A549 (cell line): ENCODE data around the gene HOXA2. TPM values are rescaled to one million over a fixed set of nuclear protein-coding genes. Genes with fewer than 3 reads are reported as not detected.

ENCODE experiments used
- ATAC-seq, 2 experiments: fragments of 200-7000 bp in 1 of 2; fragments of >200 bp in 1 of 2; cut with Nextera tagmentation in 1 of 2; cut with Tn5 transposase in 1 of 2; 3 replicates each; pipeline versions ENCODE4 v1.8.0 to v1.9.1; 2018 to 2020; ENCODE audit warnings: mild to moderate bottlenecking in 1 of 2, moderate library complexity in 1 of 2
- CTCF ChIA-PET: fragments of 300-600 bp; sonication (Branson Sonifier 250); formaldehyde crosslinking; extraction: SDS; loops from one replicate; lab custom pipeline; 2021; ENCODE audit warnings: antibody characterized with exemption, inconsistent platforms; lab: Yijun Ruan, JAX
- POLR2A ChIA-PET: fragments of 350-600 bp; formaldehyde crosslinking; extraction: SDS; loops from one replicate; lab custom pipeline; 2021; ENCODE audit warnings: antibody characterized with exemption, inconsistent platforms; lab: Yijun Ruan, JAX
- DNase-seq, 2 experiments: peaks; one replicate each; pipeline versions ENCODE4 v3.0.0 to v3.0.0-alpha.2; 2011 to 2016; ENCODE audit warnings: low read depth in 1 of 2, low spot score in 1 of 2
- FAIRE-seq: peaks from 2 replicates; lab custom pipeline; 2011; peaks lifted over from hg19 to GRCh38; lab: Jason Lieb, UNC
- H3K27ac ChIP-seq, 2 experiments: fragments of >200 bp; sonication (Bioruptor Twin); formaldehyde crosslinking; 3 replicates each; pipeline ENCODE4 v1.5.1; 2016 to 2017
- H3K4me1 ChIP-seq: fragments of >200 bp; sonication (Bioruptor Twin); formaldehyde crosslinking; 3 replicates; pipeline ENCODE4 v1.6.1; 2016
- H3K4me2 ChIP-seq: fragments of >200 bp; sonication (Bioruptor Twin); formaldehyde crosslinking; 3 replicates; pipeline ENCODE4 v1.6.1; 2016
- H3K4me3 ChIP-seq: fragments of >200 bp; sonication (Bioruptor Twin); formaldehyde crosslinking; 3 replicates; pipeline ENCODE4 v1.5.1; 2016
- H3K9me3 ChIP-seq: fragments of >200 bp; sonication (Bioruptor Twin); formaldehyde crosslinking; 3 replicates; pipeline ENCODE4 v1.6.1; 2016
- CEBPB ChIP-seq, 2 experiments: fragments of >200 bp in 1 of 2; sonication (Bioruptor Twin) in 1 of 2; formaldehyde crosslinking in 1 of 2; IDR thresholded peaks; 2 replicates each; pipeline ENCODE4 v1.6.1; 2012 to 2016
- EHF ChIP-seq: fragments of 250-450 bp; sonication (Bioruptor Pico); IDR thresholded peaks from 2 replicates; pipeline ENCODE4 v1.5.0; 2020; ENCODE audit warnings: mild to moderate bottlenecking
- FOSL2 ChIP-seq, 2 experiments: fragments of 450-650 bp in 1 of 2; fragments of >200 bp in 1 of 2; sonication (Bioruptor Twin) in 1 of 2; formaldehyde crosslinking; IDR thresholded peaks; 2 replicates each; pipeline versions ENCODE4 v1.5.0 to v1.6.1; 2016 to 2020; ENCODE audit warnings: mild to moderate bottlenecking in 1 of 2, moderate library complexity in 1 of 2
- FOXS1 ChIP-seq: fragments of 250-450 bp; sonication (Bioruptor Pico); IDR thresholded peaks from 2 replicates; pipeline ENCODE4 v1.5.0; 2020; ENCODE audit warnings: mild to moderate bottlenecking, moderate library complexity
- HEYL ChIP-seq: fragments of 250-450 bp; sonication (Bioruptor Pico); IDR thresholded peaks from 2 replicates; pipeline ENCODE4 v1.8.0; 2021; ENCODE audit warnings: mild to moderate bottlenecking, moderate library complexity
- HOXB5 ChIP-seq: fragments of 250-450 bp; sonication (Bioruptor Pico); IDR thresholded peaks from 2 replicates; pipeline ENCODE4 v1.5.0; 2020; ENCODE audit warnings: mild to moderate bottlenecking, moderate library complexity
- JUN ChIP-seq, 2 experiments: fragments of >200 bp; sonication (Bioruptor Twin); formaldehyde crosslinking; IDR thresholded peaks; 2 replicates in 1 of 2; 3 replicates in 1 of 2; pipeline ENCODE4 v1.6.1; 2016 to 2017
- MAZ ChIP-seq: fragments of 150-350 bp; IDR thresholded peaks from 2 replicates; pipeline ENCODE4 v1.6.1; 2014; ENCODE audit warnings: antibody characterized with exemption, low read depth, low read length, borderline replicate concordance
- NPAS2 ChIP-seq: fragments of 250-450 bp; sonication (Bioruptor Pico); IDR thresholded peaks from 2 replicates; pipeline ENCODE4 v1.8.0; 2022; ENCODE audit warnings: mild to moderate bottlenecking, moderate library complexity, borderline replicate concordance
- NR3C1 ChIP-seq: fragments of >200 bp; sonication (Bioruptor Twin); formaldehyde crosslinking; IDR thresholded peaks from 3 replicates; pipeline ENCODE4 v1.6.1; 2017
- POLR2A ChIP-seq: IDR thresholded peaks from 2 replicates; pipeline ENCODE4 v1.6.1; 2012; ENCODE audit warnings: mild to moderate bottlenecking, low read length
- POLR2AphosphoS2 ChIP-seq: conservative IDR thresholded peaks from 2 replicates; pipeline ENCODE4 v1.6.1; 2012; ENCODE audit warnings: low read length, improper control_type of control experiment, inconsistent platforms
- RARB ChIP-seq: fragments of 250-450 bp; sonication (Bioruptor Pico); IDR thresholded peaks from 2 replicates; pipeline ENCODE4 v1.8.0; 2021; ENCODE audit warnings: mild to moderate bottlenecking, moderate library complexity
- RCOR1 ChIP-seq: fragments of 150-350 bp; IDR thresholded peaks from 2 replicates; pipeline ENCODE4 v1.6.1; 2014; ENCODE audit warnings: antibody characterized with exemption, low read length, low read depth
- TP53 ChIP-seq: fragments of 250-450 bp; sonication (Bioruptor Pico); IDR thresholded peaks from 2 replicates; pipeline ENCODE4 v1.5.0; 2021; ENCODE audit warnings: mild to moderate bottlenecking, moderate library complexity
- WGBS: methylation state at CpG from one replicate; pipeline ENCODE4 v1.1.6; 2017; ENCODE audit errors: missing lambda C conversion rate; 5-methylcytosine and 5-hydroxymethylcytosine counted together
- polyA plus RNA-seq, 4 experiments: library from polyadenylated mRNA; depleted of rRNA in 3 of 4; stranded (reverse); fragments of >200 nt; fragmentation: RNase III in 1 of 4; extraction: RNeasy Plus Mini Kit Qiagen cat#74134 plus additional on column Dnase treatment in 1 of 4; gene quantifications; 2 replicates in 3 of 4; 3 replicates in 1 of 4; pipeline ENCODE4 v1.2.3, GENCODE V29; 2011 to 2017
- TF ChIP-seq, protein P1 (sequence below): fragments of >200 bp; sonication (Bioruptor Twin); formaldehyde crosslinking; IDR thresholded peaks from 3 replicates; pipeline ENCODE4 v1.5.1; 2016
- TF ChIP-seq, protein P2 (sequence below): fragments of >200 bp; sonication (Bioruptor Twin); formaldehyde crosslinking; IDR thresholded peaks from 2 replicates; pipeline ENCODE4 v1.6.1; 2016
- TF ChIP-seq, protein P3 (sequence below): fragments of >200 bp; sonication (Bioruptor Twin); formaldehyde crosslinking; IDR thresholded peaks from 3 replicates; pipeline ENCODE4 v1.6.1; 2016
- TF ChIP-seq, protein P4 (sequence below): fragments of 200-600 bp; sonication (generic); IDR thresholded peaks from 2 replicates; pipeline ENCODE4 v1.6.1; 2016; ENCODE audit warnings: antibody characterized with exemption, mild to moderate bottlenecking, moderate library complexity
- TF ChIP-seq, protein P5 (sequence below): IDR thresholded peaks from 2 replicates; pipeline ENCODE4 v1.6.1; 2012; ENCODE audit warnings: low read depth, borderline replicate concordance
- TF ChIP-seq, protein P6 (sequence below): fragments of 150-350 bp; IDR thresholded peaks from 2 replicates; pipeline ENCODE4 v1.6.1; 2014; ENCODE audit warnings: low read depth, mild to moderate bottlenecking, low read length

Gene HOXA2
- polyA plus RNA-seq, 2 of the 4 experiments (the other 2 are of a cell fraction) = 1.3 to 2.1 TPM

DNA sequence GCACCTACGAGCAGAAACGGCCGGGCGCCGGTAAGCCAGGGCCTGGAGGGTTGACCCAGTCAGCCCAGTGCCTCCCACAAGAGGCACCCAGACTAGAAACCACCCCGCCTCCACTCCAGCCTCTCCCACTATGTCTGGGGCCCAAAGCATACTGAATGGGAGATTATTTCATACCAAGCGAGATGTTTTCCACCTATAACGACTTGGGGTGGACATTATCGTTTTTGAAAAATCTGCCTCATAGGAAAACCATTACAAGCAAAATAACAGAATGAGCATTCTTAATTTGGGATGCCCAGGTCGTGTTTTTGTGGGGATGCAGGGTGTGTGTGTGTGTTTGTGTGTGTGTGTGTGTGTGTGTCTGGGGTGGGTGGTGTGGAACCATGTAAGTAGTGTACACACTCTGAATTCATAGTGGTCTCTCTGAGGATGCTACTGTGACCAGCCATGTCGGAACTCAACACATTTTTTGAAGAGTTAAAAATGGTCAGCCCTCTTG, 43.5 kb upstream of the HOXA2 start:
- Histone ChIP-seq H3K9me3 (no peaks in the 10 kb centered on the region), H3K4me3 (no peak overlapping the region), H3K4me2 (no peak overlapping the region), H3K27ac (no peak overlapping the region), H3K4me1 (peaks cover 17% of the 10 kb centered on the region)
- no peak for FAIRE-seq
- TF ChIP-seq RCOR1 (no peak), JUN (IDR thresholded peaks at IDR 0.05) (no peak), FOXS1 (CRISPR knock-in tag) (no peak), NR3C1 (no peak), HOXB5 (CRISPR knock-in tag) (no peak)
- TF ChIP-seq, protein P1, sequence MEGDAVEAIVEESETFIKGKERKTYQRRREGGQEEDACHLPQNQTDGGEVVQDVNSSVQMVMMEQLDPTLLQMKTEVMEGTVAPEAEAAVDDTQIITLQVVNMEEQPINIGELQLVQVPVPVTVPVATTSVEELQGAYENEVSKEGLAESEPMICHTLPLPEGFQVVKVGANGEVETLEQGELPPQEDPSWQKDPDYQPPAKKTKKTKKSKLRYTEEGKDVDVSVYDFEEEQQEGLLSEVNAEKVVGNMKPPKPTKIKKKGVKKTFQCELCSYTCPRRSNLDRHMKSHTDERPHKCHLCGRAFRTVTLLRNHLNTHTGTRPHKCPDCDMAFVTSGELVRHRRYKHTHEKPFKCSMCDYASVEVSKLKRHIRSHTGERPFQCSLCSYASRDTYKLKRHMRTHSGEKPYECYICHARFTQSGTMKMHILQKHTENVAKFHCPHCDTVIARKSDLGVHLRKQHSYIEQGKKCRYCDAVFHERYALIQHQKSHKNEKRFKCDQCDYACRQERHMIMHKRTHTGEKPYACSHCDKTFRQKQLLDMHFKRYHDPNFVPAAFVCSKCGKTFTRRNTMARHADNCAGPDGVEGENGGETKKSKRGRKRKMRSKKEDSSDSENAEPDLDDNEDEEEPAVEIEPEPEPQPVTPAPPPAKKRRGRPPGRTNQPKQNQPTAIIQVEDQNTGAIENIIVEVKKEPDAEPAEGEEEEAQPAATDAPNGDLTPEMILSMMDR = no peak
- TF ChIP-seq, protein P2, sequence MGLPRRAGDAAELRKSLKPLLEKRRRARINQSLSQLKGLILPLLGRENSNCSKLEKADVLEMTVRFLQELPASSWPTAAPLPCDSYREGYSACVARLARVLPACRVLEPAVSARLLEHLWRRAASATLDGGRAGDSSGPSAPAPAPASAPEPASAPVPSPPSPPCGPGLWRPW = no peak
- TF ChIP-seq, protein P3, sequence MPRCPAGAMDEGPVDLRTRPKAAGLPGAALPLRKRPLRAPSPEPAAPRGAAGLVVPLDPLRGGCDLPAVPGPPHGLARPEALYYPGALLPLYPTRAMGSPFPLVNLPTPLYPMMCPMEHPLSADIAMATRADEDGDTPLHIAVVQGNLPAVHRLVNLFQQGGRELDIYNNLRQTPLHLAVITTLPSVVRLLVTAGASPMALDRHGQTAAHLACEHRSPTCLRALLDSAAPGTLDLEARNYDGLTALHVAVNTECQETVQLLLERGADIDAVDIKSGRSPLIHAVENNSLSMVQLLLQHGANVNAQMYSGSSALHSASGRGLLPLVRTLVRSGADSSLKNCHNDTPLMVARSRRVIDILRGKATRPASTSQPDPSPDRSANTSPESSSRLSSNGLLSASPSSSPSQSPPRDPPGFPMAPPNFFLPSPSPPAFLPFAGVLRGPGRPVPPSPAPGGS = no peak
- TF ChIP-seq, protein P4, sequence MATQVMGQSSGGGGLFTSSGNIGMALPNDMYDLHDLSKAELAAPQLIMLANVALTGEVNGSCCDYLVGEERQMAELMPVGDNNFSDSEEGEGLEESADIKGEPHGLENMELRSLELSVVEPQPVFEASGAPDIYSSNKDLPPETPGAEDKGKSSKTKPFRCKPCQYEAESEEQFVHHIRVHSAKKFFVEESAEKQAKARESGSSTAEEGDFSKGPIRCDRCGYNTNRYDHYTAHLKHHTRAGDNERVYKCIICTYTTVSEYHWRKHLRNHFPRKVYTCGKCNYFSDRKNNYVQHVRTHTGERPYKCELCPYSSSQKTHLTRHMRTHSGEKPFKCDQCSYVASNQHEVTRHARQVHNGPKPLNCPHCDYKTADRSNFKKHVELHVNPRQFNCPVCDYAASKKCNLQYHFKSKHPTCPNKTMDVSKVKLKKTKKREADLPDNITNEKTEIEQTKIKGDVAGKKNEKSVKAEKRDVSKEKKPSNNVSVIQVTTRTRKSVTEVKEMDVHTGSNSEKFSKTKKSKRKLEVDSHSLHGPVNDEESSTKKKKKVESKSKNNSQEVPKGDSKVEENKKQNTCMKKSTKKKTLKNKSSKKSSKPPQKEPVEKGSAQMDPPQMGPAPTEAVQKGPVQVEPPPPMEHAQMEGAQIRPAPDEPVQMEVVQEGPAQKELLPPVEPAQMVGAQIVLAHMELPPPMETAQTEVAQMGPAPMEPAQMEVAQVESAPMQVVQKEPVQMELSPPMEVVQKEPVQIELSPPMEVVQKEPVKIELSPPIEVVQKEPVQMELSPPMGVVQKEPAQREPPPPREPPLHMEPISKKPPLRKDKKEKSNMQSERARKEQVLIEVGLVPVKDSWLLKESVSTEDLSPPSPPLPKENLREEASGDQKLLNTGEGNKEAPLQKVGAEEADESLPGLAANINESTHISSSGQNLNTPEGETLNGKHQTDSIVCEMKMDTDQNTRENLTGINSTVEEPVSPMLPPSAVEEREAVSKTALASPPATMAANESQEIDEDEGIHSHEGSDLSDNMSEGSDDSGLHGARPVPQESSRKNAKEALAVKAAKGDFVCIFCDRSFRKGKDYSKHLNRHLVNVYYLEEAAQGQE = no peak
- ChIA-PET POLR2A (no interaction called here), CTCF (interaction anchor here (1.2 to 11.1 kb wide), 4 partner anchors 15 to 464 kb away, joined by 3 to 160 read pairs (median 68); partner anchors contain the start of genes HOXA4 and HOXA9)
- DNase-seq = no peak
- ATAC-seq = no peak
- WGBS = 88% methylated on average over 11 of the region's 11 CpGs

DNA sequence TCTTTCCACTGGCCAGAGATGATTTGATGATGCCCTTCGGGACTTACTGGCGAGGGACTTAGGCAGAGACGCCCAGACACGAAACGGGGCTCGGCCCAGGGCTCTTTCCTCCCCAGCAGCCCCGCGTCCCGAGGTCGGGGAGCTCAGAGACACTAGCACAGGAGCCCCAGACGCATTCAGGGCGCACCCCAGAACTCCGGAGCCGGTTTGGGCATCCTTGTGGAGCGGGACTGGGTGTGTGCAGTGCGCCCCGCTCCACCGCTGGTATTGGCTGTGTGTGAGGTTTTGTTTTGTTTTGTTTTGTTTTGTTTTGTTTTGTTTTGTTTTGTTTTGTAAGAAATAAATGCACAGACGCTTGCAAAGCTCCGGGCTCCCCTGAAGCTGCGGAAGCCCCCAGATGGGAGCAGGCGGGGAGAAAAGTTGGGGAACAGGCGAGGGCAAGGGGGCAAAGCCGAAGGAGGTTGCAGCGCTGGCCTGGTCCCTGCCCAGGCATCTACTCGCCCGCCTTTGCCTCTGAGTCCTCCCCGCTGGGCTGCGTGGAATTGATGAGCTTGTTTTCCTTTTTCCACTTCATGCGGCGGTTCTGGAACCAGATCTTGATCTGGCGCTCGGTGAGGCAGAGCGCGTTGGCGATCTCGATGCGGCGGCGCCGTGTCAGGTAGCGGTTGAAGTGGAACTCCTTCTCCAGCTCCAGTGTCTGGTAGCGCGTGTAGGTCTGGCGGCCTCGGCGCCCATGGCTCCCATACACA, 42.9 kb upstream of the HOXA2 start:
- CTCF ChIA-PET = interaction anchor here (0.6 to 11.1 kb wide), 14 partner anchors 9 to 770 kb away, joined by 3 to 160 read pairs (median 5); partner anchors contain the start of genes HOXA4 and HOXA9
- no peak for ATAC-seq
- WGBS = 93% methylated on average over 47 of the region's 47 CpGs
- POLR2A ChIA-PET = no interaction called here
- DNase-seq = no peak
- TF ChIP-seq TP53 = no peak
- TF ChIP-seq NPAS2 (CRISPR knock-in tag) = no peak
- no peak for TF ChIP-seq CEBPB (IDR thresholded peaks at IDR 0.05)
- no peak for TF ChIP-seq MAZ
- TF ChIP-seq, protein P5, sequence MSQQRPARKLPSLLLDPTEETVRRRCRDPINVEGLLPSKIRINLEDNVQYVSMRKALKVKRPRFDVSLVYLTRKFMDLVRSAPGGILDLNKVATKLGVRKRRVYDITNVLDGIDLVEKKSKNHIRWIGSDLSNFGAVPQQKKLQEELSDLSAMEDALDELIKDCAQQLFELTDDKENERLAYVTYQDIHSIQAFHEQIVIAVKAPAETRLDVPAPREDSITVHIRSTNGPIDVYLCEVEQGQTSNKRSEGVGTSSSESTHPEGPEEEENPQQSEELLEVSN = no peak
- no peak for TF ChIP-seq HEYL (CRISPR knock-in tag)
- TF ChIP-seq EHF (CRISPR knock-in tag) = no peak
- no peak for TF ChIP-seq RARB (CRISPR knock-in tag)
- TF ChIP-seq, protein P3 = no peak
- TF ChIP-seq, protein P2 = no peak
- no peak for TF ChIP-seq FOSL2 (IDR thresholded peaks at IDR 0.05)
- no peak for TF ChIP-seq FOSL2 (CRISPR knock-in tag; IDR thresholded peaks at IDR 0.05)
- TF ChIP-seq POLR2AphosphoS2 = no peak
- no peak for TF ChIP-seq POLR2A
- TF ChIP-seq, protein P6, sequence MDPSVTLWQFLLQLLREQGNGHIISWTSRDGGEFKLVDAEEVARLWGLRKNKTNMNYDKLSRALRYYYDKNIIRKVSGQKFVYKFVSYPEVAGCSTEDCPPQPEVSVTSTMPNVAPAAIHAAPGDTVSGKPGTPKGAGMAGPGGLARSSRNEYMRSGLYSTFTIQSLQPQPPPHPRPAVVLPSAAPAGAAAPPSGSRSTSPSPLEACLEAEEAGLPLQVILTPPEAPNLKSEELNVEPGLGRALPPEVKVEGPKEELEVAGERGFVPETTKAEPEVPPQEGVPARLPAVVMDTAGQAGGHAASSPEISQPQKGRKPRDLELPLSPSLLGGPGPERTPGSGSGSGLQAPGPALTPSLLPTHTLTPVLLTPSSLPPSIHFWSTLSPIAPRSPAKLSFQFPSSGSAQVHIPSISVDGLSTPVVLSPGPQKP = no peak
- Histone ChIP-seq H3K9me3 (no peaks in the 10 kb centered on the region), H3K27ac (no peak overlapping the region), H3K4me2 (no peak overlapping the region), H3K4me1 (peaks cover 17% of the 10 kb centered on the region), H3K4me3 (no peak overlapping the region)
- FAIRE-seq = no peak
